Sciatic nerve (tissue), 2 donors: Measurements from ENCODE around the gene CCL25. TPM values are rescaled to one million over a fixed set of nuclear protein-coding genes. Genes with fewer than 3 reads are reported as not detected.
A peak's percentile ranks its signal among the peaks of the same experiment; 100 is the strongest.

Experiments
- ATAC-seq: fragments of 200-7000 bp; cut with Tn5 transposase; one replicate; pipeline ENCODE4 v1.9.1; 2020; ENCODE audit warnings: mild to moderate bottlenecking, moderate library complexity
- DNase-seq: peaks from one replicate; pipeline ENCODE4 v3.0.0-alpha.2; 2020; ENCODE audit warnings: low spot score
- intact Hi-C: fragments of 100-400 bp; cut with DNase I; formaldehyde crosslinking; loops from one replicate; pipeline ENCODE4 v1.14.2; 2022
- total RNA-seq: library from RNA; stranded (reverse); fragmentation: NEBNext Ultra II Directional; extraction: Animal tissue kit (Norgen Biotek cat#: 25700); gene quantifications from one replicate; pipeline ENCODE4 v1.2.1, GENCODE V29; 2021
- donor health status: DM: no; HTN: no; CAD: no.
- donor health status: DM: no; HTN: no; CAD: no.

CCL25 gene
- total RNA-seq, 1 donor from 2014 or later: not detected

DNA sequence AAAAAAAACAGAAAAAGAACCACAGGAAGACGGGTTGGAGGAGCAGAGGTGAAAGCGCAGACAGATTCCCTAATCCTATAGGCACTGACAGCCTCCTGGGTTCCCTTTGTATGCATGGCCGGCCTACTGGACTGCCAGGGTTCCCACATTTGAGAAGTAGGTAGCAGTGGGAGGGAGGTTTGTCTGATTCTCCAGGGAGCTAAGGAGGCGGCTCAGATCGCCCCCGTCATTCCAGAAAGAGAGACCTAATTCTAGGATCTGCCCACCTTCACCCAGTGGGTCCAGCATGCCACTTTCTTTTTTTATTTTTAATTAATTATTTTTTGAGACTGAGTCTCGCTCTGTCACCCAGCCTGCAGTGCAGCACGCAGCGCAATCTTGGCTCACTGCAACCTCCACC, 9.7 kb upstream of the CCL25 start:
- ATAC-seq (no peak), DNase-seq (no peak)
- intact Hi-C loops: no loop called here

DNA sequence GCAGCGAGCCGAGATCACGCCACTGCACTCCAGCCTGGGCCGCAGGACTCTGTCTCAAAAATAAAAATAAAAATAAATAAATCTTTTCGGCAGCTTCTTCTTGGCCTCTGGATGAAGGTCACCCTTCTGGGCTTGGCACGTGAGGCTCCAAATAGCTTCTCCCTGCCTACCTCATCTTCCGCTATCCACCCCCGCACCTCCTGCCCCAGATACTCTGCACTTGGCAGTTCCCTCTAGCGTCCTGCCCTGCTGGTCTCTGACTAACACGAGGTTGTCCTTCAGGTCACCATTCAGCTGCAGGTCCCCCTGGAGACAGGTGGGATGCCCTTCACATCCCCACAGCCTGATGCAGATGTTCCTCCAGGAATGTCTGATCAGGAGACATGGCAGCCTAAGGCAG, 8.5 kb upstream of the CCL25 start:
- no peak for DNase-seq
- intact Hi-C loops: no loop called here
- no peak for ATAC-seq

DNA sequence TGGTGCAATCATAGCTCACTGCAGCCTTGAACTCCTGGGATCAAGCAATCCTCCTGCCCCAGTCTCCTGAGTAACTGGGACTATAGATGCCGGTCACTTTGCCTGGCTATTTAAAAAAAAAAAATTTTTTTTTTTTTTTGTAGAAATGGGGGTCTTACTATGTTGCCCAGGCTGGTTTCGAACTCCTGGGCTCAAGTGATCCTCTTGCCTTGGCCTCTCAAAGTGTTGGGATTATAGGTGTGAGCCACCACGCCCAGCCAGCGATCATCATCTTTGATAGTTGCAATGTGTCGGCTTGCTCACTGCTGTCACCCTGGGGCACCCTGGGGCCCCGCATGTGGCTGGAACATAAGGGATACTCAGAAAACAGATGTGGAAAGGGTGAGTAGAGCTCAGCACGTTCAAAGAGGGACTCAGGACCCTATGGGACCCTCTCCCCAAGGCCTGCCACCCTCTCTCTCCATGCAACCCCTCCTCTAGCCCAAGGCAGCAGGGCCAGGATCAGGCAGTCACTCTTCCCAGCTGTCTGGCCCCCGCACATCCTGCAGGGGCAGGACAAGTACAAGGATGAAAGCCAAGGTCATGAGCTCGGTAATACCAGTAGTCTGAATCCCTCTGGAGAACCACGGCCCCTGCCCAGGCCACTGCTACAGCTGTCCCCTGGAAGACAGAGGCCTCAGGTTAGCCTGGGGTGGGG, 6.5 kb upstream of the CCL25 start:
- intact Hi-C loops: no loop called here
- ATAC-seq: no peak
- DNase-seq: no peak

DNA sequence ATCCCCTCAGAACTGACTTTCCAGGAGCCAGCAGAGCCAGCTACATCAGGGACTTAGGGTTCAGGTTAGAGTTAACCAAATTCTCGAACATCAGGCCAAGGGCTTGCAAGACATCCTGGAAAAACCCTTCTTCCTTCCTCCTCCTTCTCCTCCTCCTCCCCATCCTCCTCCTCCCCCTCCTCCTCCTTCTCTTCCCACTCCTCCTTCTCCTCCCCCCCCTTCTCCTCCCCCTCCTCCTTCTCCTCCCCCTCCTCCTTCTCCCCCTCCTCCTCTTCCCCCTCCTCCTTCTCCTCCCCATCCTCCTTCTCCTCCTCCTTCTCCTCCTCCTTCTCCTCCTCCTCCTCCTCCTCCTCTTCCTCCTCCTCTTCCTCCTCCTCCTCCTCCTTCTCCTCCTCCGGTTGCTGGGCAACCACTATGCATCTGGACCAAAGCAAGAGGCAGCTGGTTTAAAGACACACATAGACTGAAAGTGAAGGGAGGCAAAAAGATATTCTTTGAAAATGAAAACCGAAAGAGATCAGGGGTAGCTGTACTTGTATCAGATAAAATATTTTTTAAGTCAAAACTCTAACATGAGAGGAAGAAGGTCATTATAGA, 5.9 kb upstream of the CCL25 start:
- ATAC-seq (no peak), DNase-seq (no peak)
- intact Hi-C loops: no loop called here

DNA sequence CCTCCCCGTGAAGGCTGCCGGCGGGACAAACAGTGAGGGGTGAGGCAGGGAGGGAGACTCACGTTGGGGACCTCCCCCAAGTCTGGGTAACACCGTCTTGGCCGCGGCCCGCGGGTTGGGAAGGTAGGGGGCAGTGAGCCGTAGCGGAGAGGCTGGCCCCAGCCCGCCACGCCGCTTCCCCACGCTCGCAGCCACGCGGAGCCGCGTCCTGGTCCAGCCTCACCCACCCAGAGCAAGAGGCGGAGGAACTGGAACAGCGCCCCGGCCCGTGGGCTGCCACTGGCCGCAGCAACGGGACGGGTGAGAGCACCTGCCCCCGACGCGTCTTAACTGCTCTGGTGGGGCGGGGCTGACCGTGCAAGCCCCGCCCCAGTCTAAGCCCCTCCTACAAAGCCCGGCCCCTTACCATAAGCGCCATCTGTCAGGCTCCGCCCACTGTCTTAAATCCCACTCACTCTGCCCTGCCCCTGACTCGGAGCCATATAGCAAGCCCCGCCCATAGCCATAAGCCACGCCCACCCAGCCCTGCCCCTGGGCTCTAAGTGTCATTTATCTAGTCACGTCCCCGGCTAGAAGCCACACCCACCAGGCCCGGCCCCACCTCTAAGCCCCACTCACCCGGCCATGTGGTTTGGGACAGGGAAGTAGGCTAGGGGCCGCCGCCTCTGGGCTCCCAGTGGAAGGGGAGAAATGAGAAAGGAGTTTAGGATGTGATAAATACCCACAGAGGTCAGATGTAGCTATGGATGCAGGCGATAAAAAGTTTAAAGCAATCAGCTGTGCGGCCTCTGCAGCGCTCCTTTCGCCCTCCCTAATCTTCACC, 2.1 kb upstream of the CCL25 start:
- DNase-seq: peak; percentile 89
- intact Hi-C loops: no loop called here
- ATAC-seq: peak; percentile 96

DNA sequence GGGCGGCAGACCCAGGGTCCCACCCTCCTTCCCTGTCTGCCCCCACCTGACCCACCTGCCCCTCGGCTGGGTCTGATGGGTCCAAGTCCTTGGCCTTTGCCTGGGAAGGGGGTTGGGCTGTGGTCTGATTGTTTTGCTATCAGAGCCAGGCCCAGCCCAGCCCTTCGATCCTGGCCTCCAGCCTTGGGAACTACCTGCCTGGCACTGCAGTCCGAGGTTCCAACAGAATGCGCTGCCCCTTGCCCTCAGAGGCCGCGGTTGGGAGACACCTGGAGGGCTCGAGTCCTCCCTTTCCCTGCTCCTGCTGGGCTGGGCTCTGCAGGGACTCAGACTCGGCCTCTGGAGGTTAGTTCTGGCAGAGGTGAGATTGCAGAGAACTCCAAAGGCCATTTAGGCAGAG, 1.6 kb downstream of the CCL25 start:
- ATAC-seq (no peak), DNase-seq (no peak)
- intact Hi-C loops: no loop called here

DNA sequence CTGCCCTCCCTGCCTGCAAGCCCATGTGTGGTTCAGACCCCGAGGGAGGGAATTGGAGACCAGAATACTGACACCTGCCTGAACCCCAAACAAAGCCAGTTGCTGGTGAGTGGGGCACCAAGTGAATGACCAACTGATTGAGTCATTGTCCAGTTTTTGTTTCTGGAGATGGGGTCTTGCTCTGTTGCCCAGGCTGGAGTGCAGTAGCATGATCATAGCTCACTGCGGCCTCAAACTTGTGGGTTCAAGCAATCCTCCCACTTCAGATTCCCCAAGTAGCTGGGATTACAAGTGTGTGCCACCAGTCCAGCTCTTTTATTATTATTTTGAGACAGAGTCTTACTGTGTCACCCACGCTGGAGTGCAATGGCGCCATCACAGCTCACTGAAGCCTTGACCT, 4.0 kb downstream of the CCL25 start:
- DNase-seq (no peak), ATAC-seq (no peak)
- intact Hi-C loops: no loop called here

DNA sequence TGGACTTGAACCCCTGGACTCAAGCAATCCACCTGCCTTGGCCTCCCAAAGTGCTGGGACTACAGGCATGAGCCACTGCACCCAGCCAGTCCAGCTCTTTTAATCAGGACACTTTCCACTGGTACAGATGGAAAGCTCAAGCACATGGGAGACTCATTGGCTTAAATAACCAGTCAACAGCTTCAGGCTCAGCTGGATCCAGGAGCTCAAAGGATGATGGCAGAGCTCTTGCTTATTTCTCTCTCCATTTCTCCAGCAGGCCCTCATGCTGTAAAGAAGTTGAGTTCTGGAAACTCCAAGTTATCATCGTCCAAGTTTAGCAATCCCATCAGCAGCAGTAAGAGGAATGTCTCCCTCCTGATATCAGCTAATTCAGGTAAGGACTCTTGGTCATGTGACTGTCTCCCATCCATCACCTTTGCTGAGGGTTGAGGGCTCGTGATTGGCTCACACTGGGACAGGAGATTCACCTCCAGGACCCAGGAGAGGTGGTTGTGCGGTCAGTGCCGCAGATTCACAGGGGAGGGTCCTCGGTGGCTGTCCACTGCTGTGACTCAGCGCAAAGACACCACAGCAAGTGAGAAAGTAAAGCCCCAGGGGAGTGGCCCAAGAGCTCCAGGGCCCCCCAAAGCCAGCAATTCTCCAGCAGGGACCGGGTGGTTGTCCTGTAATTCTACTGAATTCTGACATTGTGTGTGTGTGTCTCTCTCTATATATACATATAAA, 5.1 kb downstream of the CCL25 start:
- intact Hi-C loops: no loop called here
- DNase-seq (no peak), ATAC-seq (no peak)

DNA sequence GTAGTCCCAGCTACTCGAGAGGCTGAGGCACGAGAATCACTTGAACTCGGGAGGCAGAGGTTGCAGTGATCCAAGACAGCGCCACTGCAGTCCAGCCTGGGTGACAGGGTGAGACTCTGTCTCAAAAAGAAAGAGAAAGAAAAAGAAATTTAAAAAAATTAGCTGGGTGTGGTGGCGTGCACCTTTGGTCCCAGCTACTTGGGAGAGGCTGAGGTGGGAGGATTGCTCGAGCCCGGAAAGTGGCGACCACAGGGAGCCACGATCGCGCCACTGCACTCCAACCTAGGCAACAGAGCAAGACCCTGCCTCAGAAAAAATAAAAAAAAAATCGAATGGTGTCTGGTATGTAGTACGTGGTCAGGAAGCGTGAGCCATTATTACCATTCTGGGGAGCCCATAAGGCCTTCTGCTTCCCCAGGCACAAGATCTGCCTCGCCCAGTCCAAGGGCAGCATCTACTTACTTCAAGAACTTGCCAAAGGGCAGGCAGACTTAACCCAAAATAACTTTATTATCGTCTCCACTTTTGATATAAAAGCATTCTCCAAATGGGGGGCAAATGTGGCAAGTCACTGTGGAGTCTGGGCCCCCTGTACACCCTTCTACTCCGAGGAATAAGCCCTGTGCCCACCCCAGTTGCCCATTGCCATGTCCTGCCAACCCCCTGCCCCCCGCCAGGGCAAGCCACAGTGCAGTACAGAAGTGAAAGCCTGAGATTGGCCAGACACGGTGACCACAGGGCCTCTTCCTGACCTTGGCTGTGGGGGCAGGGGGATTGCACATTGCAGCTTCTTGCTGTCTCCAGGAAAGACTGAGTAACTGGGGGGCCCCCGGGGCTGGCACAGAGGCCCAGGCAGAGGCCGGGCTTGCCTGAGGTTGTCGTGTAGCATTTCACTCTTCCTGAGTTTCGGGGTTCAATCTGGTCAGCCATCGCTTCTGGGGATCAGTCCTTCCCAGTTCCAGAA, 12.6 kb downstream of the CCL25 start:
- no peak for DNase-seq
- intact Hi-C loops: no loop called here
- no peak for ATAC-seq

DNA sequence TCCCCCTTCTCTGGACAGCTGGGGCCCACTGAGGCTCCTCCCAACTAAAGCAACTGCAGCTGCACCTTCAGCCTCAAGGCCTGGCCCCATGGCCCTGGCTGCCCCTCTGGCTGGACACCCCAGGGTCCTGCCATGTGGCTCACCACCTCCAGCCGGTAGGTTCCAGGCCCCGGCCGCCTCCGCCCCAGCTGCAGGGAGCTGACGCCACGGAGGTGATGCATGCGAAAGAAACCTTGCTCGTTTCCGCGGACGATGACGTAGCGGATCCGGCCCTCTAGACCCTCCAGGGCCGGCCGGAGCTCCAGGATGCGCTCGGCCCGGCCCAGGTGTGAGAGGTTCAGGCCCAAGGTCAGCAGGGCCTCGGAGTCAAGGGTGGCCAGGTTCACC, 13.3 kb downstream of the CCL25 start:
- DNase-seq (no peak), ATAC-seq (no peak)
- intact Hi-C loops: no loop called here

DNA sequence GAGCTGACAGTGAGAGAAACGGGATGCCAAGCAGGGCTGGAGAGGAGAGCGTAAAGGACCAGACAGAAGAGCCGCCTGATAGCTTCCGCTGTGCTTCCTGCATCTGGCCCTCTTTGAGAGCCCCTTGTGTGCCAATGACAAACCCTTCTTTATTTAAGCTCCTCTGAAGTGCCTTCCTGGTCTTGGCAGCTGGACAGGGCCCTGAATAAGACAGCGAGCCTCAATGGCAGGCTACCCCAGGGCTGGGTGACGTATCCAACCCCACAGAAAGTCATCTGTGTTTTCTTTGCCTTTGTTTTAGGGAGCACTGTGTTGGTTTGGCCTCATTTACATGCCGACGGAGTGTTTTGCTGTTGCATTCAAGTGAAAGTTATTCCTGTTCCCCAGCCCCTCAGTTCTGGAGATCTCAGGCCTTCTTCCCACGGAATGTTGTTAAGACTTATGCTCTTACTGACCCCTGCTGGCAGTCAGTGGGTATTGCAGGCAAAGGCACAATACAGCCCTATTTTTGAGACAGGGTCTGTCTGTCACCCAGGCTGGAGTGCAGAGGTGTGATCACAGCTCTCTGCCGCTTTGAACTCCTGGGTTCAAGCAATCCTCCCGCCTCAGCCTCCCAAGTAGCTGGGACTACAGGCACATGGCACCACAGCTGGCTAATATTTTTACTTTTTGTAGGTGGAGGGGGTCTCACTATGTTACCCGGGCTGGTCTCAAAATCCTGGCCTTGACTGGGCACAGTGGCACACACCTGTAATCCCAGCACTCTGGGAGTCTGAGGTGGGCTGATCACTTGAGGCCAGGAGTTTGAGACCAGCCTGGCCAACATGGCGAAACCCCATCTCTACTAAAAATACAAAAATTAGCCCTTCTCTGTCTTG, 16.8 kb downstream of the CCL25 start:
- DNase-seq: no peak
- intact Hi-C loops: no loop called here
- no peak for ATAC-seq

DNA sequence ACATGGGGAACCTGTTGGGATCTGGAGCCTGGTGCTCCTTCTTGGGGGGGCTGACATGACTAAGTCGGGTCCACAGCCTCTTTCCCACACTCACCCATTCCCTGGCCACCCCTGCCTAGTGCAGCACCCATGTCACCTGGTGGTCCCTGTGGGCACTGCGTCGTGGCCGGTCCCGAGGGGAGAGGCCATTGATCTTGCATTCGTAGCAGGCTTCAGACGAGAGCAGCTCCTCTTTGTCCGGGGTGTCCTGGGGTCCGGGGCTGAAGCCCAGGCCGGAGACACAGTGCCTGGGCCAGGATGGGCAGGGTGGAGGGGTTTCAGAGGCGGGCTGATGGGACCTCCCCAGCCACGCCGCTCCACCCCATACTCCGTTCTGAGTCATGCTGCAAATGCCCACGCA, 19.4 kb downstream of the CCL25 start:
- ATAC-seq (no peak), DNase-seq (no peak)
- intact Hi-C loops: no loop called here

DNA sequence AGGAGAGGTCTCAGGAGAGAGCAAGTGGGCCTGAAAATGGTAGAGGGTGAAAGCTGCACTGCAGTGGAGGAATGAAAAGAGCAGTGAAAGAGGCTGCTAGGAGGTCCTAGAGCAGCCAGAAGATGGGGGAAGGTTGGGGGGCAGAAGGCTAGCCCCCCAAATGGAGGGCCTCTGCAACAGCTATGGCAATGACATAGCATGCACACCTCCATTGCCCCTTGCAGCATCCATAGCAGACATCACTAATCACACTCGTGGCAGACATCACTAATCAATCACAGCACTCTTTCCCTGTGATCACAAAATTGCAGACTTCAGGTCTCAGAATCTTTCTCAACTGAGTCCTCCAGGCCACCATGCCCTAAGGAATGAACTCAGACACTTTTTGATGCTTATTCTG, 21.9 kb downstream of the CCL25 start:
- DNase-seq: no peak
- intact Hi-C loops: no loop called here
- no peak for ATAC-seq

DNA sequence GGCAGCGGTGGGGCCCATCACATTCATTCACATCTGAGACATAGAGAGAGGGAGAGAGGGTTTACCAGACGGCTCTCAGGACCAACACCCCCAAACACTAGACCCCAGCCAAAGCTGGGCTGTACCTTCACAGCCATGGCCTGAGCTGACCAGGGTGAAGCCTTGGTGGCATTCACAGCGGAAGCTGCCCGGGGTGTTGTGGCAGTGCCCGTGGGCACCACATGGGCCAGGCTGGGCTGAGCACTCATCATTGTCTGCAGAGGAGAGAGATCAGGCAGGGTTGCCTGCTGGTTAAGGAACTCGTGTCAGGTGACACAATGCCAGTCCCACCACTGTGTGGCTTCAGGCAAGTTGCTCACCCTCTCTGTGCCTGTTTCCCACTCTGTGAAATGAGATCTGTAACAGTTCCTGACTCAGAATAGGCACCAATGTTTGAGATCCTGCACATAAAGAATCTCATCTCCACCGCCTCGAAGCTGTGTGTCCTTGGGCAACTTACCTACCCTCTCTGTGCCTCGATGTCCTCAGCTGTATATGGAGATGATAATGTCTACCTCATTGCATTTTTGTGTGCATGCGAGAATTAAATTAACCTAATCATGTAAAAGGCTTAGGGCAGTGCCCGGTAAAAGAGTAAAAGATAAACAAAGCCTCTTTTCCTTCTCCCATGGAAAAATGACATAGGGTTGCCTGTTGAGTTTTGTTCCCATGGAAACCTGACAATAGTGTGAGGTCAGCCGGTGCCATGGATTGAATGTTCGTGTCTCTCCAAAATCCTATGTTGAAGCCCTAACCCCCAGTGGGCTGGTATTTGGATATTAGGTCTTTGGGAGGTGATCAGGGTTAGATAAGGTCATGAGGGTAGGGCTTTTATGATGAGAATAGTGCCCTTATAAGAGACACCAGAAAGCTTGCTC, 22.9 kb downstream of the CCL25 start:
- DNase-seq (no peak), ATAC-seq (no peak)
- intact Hi-C loops: no loop called here

DNA sequence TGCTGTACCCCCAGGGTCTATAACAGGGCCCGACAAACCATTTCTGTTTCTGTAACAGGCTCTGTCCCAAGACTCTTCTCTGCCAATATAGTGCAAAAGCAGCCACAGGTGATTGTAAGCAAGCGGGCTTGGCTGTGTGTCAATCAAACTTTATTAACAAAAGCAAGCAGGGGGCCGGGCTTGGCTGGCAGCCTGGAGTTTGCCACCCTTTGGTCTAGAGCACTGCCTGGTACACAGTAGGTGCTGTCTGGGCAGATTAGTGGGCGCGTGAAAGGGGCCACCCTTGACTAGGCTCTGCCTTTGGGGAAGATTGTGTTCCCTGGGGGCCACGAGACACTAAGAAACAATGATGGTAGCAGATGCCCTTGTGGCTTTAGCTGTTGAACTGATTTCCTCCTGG, 27.4 kb downstream of the CCL25 start:
- DNase-seq (no peak), ATAC-seq (no peak)
- intact Hi-C loops: no loop called here

DNA sequence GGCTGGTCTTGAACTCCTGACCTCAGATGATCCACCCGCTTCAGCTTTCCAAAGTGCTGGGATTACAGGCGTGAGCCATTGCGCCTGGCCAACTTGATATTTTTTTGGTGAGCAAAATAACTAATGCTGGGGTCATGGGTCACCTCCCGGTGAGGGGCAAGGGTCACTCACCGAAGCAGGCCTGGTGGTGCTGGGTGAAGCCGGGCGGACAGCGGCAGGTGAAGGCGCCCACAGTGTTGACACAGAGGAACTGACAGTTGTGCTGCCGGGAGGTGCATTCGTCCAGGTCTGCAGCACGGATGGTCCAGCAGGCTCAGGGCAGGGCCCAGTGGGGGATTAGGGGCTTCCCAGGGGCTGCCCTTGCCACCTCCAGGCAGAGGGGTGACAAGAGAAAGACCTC, 28.3 kb downstream of the CCL25 start:
- ATAC-seq (no peak), DNase-seq (no peak)
- intact Hi-C loops: no loop called here
